ENCODE measurements around the gene MPP2.
"Not testable (repeated sequence)": the region's sequence is repeated elsewhere in the genome, so short reads cannot be mapped to it uniquely, and the experiment has no call there.

MPP2 gene

DNA sequence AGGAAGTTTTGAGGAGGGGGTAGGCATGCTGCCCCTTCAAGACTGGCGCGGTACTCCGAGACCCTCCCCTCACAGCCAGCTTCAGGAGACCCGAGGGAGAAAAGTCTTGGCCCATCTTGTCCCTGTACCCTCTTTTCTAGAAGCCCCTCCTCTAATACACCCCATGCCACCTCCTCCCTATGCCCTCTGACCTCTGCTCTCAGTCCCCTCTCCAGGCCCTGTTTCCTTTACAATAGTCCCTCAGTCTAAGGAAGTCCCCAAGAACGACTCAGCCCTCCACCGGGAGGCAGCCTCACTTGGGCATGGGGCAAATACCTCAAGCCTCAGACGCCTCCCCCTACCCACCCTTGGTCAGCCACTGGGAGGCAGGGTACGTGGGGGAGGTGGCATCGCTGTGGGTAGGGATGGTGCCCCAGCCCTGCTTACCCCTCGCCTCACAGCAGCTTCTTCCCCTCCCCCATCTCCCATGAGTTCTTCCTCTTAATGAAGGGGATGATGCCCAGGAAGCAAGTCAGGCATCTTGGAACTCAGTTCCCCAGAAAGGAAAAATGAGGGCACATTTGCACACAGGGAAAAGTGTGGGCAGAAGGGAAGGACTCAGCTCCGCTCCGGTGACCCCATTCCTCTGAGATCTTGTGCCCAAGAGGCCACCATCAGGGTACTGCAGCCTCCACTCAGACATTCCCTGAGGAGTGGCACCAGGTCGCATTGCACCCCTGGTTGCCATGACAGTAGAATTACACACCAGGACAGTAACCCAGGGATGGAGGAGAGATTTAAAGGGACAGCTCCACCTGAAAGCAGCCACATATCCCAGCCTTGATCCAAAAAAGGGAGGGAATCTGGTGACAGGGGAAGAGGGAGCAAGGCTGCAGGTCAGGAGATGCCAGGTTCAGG lies 6.2 kb downstream of the MPP2 start:
- DNase-seq = peak in 1 of 2 experiments; percentile 35

- peak; percentile 33 to 80 for DNase-seq
Measured at GRCh38 chr17:43900183-43900857, 7.0 kb downstream of the MPP2 start.

- no peak for DNase-seq
Measured at GRCh38 chr17:43898446-43898845, 8.9 kb downstream of the MPP2 start.

GRCh38 chr17:43897831-43898230 lies 9.5 kb downstream of the MPP2 start:
- no peak for DNase-seq

- DNase-seq = not testable (repeated sequence)
Measured at GRCh38 chr17:43894494-43894893, 12.8 kb downstream of the MPP2 start.

GRCh38 chr17:43892647-43892952 lies 14.7 kb downstream of the MPP2 start:
- DNase-seq = no peak

DNA sequence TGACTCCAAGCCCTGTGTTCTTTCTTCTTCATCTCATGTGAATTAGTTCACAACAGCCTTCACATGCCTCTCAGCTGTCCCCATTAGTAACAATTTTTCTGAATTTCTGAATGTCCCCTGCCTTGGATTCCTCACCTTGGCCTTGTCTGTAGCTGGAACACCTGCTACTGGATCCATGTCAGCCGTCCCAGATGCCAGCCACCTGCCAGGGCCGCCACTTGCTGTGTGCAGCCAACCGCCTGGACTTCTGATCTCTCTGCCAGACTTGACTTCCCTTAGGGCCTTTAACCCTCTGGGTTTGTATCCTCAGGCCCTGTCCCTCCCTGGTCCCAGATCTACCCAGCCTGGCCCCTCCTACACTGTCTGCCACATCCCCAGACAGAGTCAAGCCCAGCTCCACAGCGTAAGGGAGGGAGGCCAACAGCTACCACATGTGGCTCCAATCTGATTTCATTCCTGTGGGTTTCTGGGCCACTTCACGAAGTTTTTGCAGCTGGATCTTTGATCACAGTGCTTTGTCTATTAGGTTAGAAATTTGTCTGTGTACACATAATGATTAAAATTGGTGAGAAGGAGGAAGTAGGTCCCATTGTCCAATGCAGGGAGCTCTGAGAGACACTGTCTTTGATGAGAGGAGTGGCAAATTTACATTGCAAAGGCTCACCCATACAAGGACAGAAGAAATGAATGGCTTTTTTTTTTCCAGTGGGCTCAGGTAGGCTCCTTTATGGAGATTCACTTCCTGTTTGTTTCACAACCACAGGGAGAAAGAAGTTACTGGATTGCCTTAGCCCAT lies 15.3 kb downstream of the MPP2 start:
- DNase-seq = no peak

DNA sequence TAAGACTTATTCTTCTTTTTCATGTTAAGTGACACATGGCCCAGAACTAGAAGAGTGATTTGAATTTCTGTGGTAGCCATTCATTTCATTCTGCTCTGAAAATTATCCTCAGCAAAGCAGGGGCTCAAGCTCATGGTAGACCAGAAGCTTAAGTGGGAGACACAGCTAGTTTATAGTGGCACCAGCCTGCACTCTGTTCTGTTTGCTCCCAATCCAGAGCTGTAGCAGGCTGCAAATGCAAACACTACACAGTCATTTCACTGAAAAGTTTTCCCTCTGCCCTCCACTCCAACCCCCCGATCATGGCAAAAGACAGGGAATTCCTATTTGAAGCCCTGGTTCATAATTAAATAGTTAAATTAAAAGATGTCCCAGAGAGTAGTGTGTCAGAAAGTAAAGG lies 17.1 kb downstream of the MPP2 start:
- no peak for DNase-seq

DNA sequence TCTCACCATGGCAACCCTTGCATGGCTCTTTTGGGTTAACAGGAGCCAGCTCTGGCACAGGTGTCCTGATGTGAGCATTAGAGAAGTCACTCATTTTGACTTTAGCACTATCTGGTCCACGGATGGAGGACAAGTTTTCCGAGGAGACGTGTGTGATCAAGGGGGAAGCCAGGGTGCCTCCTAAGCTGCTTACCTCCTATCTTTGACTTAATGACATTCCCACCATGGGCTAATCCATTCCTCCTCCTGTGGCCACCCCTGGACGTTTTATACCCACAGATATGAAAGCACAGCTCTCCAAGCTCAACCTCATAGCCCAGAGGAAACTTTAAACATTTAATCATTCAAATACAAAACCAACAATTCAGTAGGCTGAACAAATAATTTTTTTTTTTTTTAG lies 18.8 kb downstream of the MPP2 start:
- DNase-seq = no peak

DNA sequence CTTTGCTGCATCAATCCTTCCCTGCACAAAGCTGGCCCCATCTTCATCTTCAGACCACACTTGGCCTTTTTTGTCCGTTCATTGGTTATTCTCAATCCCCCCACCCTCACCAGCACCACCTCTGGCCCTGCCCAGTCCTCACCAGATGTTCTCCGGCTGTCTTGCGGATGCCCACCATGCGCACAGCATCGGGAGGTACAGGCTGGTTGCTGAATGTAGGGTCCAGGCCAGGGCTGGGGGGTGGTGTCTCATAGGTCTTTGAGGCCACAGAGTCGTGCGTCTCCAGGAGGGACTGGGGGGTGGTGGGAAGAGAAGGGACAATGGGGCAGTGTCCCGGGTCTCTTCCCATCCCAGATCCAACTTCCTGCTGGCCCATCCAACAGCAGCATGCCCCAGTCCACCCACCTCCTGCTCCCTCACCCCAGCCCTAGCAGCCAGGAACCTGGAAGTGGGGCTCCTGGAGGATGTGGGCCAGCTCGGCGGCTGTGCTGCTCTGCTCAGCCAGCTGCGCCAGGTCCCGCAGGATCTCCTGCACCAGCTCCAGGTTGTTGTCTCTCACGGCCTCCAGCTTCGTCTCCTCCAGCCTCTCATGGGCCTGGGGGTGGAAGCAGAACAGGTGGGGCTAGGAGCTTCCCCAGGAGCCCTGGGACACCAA lies 24.4 kb downstream of the MPP2 start:
- no peak for DNase-seq

DNA sequence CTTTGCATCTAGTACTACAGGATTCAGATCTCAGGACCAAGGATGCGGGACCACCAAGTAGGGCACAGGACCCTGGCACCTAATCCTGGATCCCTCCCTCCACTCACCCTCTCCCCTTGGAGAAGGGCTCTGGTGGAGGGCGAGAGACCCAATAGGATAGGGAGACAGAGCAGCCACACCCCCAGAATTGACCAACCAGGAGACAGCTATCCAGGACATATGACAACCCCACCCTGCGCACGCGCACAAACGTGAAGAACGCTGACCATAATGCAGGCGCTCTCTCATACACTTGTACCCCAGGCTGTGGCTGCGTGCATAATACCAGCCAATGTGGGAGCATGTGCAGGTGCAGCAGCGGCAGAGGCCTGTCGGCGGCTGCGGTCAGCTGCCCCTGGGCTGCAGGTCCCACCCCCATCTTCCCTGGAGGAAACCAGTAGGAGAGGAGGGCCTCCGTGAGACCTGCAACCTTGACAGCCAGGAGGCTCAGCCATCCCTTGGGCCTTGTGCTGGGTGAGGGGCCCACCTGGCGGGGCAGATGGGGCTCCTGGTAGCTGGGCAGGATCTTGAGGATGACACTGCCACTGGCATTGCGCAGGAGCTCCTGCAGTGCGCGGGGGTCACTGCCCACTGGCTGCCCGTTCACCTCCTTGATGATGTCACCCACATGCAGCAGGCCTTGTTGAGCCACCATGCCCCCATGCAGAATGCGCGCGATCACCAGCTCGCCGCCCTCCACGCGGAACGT lies 25.4 kb downstream of the MPP2 start:
- no peak for DNase-seq

DNA sequence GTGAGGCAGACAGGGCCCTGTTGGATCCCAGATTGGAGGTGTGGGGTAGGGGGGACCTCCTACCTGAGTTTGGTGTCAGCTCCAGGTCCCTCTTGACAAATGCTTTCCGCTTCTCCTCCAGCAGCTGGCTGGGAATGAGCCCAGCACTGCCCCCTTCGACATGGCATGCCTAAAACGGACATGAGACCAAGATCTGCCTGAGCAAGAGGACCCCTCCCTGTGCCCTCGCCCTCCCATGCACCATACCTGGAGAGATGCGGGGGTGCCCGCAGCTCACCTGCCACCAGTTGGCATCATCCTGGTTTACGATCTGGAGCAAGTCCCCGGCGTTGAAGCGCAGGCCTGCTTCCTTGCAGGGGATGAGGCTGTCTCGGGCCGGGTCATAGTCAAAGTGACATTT lies 26.2 kb downstream of the MPP2 start:
- no peak for DNase-seq

DNA sequence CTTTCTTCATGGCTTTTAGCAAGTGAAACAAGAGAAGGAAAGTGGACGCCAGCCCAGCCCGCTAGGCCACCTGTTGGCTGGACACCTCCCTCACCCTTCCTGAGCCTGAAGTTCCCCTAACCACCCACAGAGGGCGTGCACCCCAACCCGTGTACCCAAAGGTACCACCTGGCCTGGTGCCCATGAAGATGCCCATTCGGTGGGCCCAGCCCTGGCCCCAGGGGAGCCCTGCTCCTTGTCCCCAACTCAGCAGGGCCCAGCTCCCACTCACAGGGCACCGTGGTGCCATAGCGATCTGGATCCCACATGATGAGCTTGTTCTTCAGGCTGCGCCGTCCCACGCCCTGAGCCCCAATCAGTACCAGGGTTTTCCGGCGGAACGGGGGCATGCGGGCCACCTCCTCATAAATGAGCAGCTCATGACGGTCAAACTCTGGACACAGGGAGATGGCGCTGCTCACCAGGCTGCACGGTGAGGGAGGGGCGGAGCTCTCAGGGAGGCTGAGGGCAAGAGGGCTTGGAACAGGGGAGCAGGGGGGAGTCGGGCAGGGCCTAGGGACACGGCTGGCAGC lies 26.8 kb downstream of the MPP2 start:
- peak in 1 of 2 experiments; percentile 19 for DNase-seq

- no peak for DNase-seq
Measured at GRCh38 chr17:43879723-43880419, 27.5 kb downstream of the MPP2 start.

- peak; percentile 66 for DNase-seq
Measured at GRCh38 chr17:43878260-43879175, 28.8 kb downstream of the MPP2 start.

DNA sequence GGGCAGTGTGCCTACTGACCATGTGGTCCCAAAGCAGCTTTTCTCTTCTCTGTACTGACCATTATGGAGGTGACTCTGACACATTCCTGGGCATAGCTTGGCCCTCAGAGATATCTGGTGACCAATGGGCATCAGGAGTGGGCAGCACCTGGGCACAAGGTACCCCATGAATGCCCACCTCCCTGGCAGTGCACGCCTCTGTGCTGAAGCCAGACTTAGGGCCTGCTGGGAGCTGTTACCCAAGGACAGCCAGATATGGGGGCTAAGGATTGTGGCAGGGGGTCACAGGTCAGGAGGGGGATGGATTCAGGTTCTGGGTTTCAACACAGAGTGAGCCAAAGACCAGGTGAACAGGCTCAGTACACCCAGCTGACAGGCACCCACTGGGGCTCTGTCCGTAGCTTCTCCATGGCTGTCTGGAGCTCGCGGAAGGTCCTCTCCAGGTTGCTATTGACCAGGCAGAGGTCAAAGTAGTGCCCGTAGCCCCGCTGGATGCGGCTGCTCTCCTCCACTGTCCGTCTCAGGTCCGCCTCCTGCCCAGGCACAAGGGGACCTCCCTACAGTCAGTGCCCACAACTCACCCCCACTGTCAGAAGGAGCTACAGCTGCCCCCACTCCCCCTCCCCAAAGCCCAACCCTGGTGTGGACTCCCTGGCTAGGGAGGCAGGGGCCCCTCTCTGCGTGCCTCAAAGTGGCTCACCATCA lies 29.7 kb downstream of the MPP2 start:
- no peak for DNase-seq

DNA sequence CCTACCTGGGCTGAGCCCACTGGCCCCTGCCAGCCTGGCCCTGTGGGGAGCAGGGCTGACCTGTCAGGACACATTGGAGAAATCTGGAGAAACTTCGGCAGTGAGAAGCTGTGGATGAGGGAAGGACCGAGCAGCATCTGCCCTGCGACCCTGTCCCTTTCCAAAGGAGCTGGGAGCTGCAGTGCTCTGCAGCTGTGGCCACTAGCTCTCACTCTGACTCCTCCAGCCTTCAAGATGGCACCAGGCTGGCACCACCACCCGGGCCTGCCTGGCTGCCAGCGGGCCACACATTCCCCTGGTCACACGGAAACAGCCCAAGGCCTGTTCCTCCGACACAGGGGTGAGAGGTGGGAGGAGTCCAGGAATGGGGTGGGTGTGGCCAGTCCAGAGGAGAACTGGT lies 30.3 kb downstream of the MPP2 start:
- DNase-seq = no peak

GRCh38 chr17:43875476-43876147 lies 31.7 kb downstream of the MPP2 start:
- DNase-seq = no peak

DNA sequence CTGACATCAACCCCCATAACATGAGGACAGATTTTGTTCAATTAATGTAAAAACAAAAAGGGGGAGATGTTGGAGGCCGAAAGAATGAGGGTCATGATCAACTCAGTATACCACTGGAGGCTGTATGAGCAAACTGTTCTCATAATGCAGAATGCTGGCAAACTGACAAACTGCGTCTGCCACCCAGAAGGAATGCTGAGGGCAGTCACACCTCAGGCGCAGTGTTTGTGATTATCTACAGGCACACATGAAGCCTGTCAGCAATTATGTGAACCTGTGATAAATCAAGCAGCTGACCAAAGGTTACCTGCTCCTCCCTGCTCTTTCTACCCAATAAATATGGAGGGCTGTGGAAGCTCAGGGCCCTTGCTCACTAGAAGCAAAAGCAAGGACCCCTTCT lies 33.0 kb downstream of the MPP2 start:
- DNase-seq = no peak

Data from SW 1271 (cell line).